HG03196 (cell line): Measurements from ENCODE around the gene SRRM1.
"Not testable (repeated sequence)": the region's sequence is repeated elsewhere in the genome, so short reads cannot be mapped to it uniquely, and the experiment has no call there.

Experiments
- ATAC-seq: cut with Tn5 transposase; IDR thresholded peaks from one replicate; pipeline ENCODE4 v1.9.1; 2021; ENCODE audit not compliant: unreplicated experiment

Gene SRRM1

GRCh38 chr1:24641646-24642151, 1.4 kb upstream of the SRRM1 start:
- ATAC-seq = no peak

DNA sequence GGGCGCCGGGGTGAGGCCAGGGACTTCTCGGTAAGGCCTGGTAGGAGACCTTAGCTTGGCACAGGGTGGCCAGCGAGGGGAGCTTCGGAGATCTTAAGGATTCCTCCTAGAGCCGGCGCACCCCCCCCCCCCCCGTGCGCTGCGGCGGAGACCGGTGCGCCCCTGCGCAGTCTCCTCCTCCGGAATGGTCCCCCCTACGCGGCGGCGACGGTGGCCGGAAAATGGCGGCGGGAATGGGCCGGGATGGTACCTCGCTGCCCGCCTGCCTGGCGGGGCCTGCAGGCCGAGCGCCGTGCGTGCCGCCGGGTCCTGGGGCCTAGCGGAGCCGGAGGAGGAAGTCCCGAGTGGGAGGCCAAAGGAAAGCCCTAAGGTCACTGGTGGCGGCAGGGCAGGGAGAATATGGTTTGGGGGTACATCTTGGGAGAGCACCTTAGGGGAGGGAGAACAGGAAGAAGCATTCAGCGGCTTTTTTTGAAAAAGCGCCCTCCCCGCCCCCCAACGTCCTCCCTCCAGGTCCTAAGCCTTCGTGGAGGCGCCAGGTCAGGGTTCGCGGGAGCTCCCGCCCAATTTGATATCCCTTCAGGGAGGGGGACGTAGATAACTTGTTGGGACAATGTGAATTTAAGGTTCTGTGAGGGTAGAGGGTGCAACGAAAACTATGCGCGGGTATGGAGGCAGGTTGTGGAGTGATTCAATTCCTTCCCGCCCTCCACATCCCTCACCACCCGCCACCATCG, 429 bp downstream of the SRRM1 start:
- ATAC-seq = peak; percentile 23

DNA sequence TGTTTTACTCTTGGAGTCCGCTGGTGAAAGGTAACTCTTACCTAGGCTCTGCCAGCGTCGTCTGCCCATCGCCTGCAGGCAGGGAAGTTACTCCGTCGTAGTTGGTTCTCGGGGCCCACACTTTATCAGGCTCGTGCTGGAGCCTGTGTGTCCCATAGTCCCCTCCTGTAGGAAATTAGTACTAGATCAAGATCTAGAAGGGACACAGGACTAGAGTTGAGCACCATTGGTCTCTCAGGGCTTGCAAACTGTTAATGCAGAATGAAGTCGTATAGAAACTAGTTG, 940 bp downstream of the SRRM1 start:
- ATAC-seq = no peak

DNA sequence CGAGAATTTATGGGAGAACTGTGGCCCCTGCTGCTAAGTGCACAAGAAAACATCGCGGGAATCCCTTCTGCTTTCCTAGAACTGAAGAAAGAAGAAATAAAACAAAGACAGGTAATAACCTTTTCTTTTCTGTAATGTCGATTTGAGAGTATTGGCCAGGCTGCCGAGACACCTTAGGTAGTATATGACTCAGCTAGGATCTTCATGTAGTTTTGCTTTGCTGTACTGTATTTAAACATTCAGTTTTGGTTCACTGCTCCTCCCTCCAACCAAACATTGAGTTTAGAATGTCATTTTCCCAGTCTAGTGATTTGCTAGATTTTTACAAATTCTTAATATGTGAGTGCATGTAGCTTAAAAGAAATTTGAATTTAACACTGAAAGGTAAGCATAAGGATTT, 5.8 kb downstream of the SRRM1 start:
- no peak for ATAC-seq

- ATAC-seq = no peak
Observed at GRCh38 chr1:24652382-24652781, 9.3 kb downstream of the SRRM1 start.

DNA sequence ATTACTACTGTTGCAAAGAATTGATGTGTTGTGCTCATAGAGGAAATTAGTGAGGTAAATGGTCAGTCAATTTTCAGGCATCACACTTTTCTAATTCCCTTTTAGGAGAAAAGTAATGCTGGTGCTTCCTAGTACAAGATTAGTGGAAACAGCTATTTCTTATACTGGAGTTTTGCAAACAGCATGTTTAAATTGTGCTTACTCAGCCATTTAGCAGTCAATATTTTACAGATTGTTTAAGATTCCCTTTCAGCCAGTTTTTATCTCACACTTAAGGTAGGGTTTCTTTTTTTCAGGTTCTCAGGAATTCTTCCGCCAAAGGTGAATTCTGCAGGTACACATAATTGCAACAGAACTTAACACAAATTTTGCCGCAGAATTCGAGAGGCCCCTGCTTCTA, 10.9 kb downstream of the SRRM1 start:
- ATAC-seq = no peak

- no peak for ATAC-seq
Observed at GRCh38 chr1:24656046-24656445, 12.9 kb downstream of the SRRM1 start.

DNA sequence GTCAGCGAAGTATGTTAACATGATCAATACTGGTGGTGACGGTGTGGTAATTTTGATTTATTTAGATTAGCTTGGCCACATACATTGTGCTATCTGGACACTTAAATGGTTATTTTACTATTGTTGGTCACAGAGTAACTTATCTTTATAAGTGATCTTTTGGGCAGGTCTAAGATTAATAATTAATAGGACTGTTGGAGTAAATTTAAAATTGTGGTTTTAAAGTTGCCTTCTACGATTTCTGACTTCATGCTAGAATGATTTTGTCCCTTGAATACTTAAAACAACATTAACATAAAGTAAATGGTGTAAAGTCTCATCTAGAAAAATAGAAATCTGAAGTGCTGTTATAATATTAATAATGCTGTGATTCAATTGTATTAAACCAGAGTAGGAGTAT, 14.7 kb downstream of the SRRM1 start:
- no peak for ATAC-seq

DNA sequence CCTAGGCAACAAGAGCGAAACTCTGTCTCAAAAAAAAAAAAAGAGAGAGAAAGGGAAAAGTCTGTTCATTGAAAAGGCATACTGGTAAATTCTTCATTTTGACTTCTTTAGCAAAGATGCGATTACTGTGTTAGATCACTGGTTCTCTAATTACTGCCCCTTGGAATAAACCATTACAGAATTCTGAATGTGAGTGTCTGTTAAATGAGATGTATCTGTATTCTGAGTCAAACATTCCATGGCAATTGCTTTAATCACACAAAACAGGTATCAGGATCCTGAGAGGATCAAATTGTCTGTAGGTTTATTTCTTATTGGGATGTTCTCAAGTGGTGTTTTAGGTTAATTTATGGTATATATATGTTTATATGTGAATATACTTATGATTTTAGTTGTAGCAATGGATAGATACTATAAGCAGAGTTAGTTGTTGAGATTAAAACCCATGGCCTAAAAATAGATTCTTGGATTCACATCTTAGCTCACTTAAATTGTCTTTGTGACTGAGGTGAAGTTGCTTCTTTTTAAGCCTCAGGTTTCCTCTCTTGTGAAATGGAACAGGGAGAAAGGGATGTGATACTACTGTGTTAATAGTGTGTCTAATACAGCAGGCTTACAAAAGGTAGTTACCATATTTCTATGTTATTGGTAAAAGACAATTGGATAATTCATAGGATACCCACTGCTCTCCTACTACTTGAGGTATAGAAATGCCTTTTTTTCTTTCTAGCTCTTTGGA, 16.2 kb downstream of the SRRM1 start:
- no peak for ATAC-seq

DNA sequence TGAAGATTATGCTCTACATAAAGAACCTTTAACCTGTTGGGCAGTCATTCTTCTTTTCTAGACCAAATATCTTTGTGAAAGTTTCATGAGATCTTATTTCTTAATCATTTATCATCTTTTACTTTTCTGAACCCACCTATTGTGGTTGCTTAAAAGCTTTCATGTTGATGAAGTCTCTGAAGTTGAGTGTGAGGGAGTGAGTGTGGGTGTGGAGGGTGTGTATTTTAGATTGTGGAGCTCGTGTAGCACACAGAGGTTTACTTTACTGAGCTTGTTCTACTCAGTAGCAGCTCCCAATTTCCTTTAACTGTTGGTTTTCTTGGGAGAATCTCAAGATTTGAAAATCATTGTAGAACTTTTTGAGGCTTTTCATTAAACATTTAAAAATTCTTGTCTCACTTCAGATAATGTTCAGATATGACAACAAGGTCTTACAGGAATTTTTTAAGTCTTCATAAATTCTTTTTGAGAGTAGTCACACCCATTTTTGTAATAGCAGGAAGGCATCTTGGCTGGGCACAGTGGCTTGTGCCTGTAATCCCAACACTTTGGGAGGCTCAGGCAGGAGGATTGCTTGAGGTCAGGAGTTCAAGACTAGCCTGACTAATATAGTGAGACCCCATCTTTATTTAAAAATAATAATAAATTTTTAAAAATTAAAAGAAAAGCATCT, 17.0 kb downstream of the SRRM1 start:
- ATAC-seq = no peak

- no peak for ATAC-seq
Observed at GRCh38 chr1:24664507-24665033, 21.5 kb downstream of the SRRM1 start.

DNA sequence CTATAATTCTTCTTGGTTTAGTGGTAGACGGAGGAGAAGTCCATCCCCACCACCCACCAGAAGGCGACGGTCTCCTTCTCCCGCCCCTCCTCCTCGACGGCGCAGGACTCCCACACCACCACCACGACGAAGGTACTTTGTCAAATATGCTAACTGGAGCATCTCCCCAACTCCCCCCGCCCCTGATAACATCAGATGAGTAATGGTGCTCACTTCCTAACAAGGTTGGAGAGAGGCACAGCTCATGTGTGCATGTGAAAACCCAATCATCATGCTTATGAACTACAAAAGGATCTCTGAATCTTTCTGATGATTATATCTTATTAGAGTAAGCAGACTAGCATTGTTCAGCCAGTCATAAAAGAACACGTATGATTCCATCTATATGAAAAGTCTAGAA, 23.7 kb downstream of the SRRM1 start:
- ATAC-seq = no peak

DNA sequence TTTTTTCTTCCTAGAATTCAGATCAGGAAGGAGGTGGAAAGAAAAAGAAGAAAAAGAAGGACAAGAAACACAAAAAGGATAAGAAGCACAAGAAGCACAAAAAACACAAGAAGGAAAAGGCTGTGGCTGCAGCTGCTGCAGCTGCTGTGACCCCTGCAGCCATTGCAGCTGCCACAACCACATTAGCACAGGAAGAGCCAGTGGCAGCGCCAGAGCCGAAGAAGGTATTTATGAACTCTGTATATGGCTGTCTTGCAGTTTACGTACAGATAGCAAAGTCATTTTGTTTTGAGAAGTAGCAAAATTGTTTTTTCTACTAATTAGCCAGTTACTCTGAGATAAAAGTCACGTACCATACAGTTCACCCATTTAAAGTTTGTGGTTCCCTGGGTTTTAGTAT, 28.3 kb downstream of the SRRM1 start:
- not testable (repeated sequence) for ATAC-seq

- ATAC-seq = not testable (repeated sequence)
Observed at GRCh38 chr1:24672686-24673085, 29.6 kb downstream of the SRRM1 start.

- ATAC-seq = no peak
Observed at GRCh38 chr1:24673341-24673740, 30.2 kb downstream of the SRRM1 start.

DNA sequence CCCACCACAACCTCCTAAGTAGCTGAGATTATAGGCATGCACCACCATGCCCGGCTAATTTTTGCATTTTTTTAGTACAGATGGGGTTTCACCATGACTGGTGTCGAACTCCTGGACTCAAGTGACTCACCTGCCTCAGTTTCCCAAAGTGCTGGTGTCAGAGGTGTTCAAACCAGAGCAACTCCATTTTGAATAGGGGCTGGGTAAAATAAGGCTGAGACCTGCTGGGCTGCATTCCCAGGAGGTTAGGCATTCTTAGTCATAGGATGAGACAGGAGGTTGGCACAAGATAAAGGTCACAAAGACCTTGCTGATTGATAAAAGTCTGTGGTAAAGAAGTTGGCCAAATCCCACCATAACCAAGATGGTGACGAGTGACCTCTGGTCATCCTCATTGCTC, 35.3 kb downstream of the SRRM1 start:
- ATAC-seq = not testable (repeated sequence)

GRCh38 chr1:24679725-24680124, 36.6 kb downstream of the SRRM1 start:
- no peak for ATAC-seq

DNA sequence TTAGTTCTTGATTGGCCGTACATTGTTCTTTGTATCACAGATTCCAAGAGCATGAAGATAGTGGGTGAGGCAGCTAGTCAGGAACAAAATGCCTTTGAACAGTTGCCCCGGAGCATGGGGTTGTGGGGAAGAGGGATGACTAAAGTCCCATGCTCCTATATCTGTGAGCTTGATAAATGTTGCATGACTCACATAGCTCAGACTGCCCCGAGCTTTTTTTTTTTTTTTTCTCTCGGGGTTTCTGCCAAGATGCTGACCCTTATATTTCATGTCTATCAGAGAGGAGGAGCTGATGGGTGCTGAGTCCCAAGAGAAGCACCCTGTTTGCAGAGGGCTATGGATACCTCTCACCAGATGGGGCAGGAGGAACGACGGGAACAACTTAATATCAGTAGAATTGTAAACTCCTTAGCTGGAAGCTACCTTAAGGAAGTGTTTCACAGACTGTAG, 40.6 kb downstream of the SRRM1 start:
- ATAC-seq = no peak

- ATAC-seq = no peak
Observed at GRCh38 chr1:24688033-24688432, 44.9 kb downstream of the SRRM1 start.

- no peak for ATAC-seq
Observed at GRCh38 chr1:24688621-24689195, 45.6 kb downstream of the SRRM1 start.

DNA sequence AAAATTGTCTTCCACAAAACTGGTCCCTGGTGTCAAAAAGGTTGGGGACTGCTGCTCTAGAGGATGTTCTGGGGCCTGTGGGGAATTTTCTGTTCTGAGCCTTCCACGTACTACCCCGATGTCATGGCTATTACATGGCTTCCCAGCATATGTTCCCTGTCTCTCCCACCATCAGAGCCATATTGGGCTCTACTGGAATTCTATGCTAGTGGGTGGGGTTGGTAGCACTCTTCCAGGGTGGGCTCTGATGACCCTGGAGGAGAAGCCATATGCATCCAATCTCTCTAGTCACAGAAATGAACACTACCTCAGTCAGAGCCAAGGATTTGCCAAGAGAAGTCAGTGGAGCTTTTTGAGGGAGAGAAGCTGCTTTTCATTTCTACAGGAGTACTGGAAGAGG, 47.9 kb downstream of the SRRM1 start:
- no peak for ATAC-seq
